Kidney (tissue), 14 donors: Measurements from ENCODE around the gene NAT16. TPM values are rescaled to one million over a fixed set of nuclear protein-coding genes. Genes with fewer than 3 reads are reported as not detected.

Experiments
- DNase-seq, 5 donors: peaks; one replicate each; pipeline ENCODE4 v3.0.0-alpha.2; 2013 to 2020
- FAIRE-seq: peaks from 2 replicates; lab custom pipeline; 2012; peaks lifted over from hg19 to GRCh38; lab: Jason Lieb, UNC
- H3K27ac ChIP-seq, 2 donors: one replicate each; pipeline ENCODE4 v1.7.0; 2013; ENCODE audit warnings: low read depth in 2 of 2, low read length in 2 of 2, inconsistent platforms in 1 of 2
- H3K27me3 ChIP-seq: one replicate; pipeline ENCODE4 v1.7.1; 2013; ENCODE audit warnings: low read length, inconsistent platforms; ENCODE audit not compliant: control insufficient read depth, insufficient read depth
- H3K36me3 ChIP-seq, 3 donors: one replicate each; pipeline versions ENCODE4 v1.7.0 to v1.7.1; 2013; ENCODE audit warnings: low read length in 3 of 3, control low read depth in 1 of 3, inconsistent platforms in 1 of 3; ENCODE audit not compliant: insufficient read depth in 3 of 3, control insufficient read depth in 2 of 3
- H3K4me1 ChIP-seq, 3 donors: one replicate each; pipeline versions ENCODE4 v1.7.0 to v1.7.1; 2013; ENCODE audit warnings: low read length in 3 of 3, inconsistent platforms in 1 of 3, low read depth in 1 of 3; ENCODE audit not compliant: control insufficient read depth in 2 of 3, insufficient read depth in 2 of 3
- H3K4me3 ChIP-seq, 3 donors: one replicate each; pipeline versions ENCODE4 v1.7.0 to v1.8.1; 2013; ENCODE audit warnings: low read length in 3 of 3, control low read depth in 1 of 3, inconsistent platforms in 1 of 3
- H3K9ac ChIP-seq, 3 donors: one replicate each; pipeline versions ENCODE4 v1.7.0 to v1.7.1; 2013; ENCODE audit warnings: low read length in 3 of 3, control low read depth in 1 of 3, inconsistent platforms in 1 of 3
- H3K9me3 ChIP-seq, 3 donors: one replicate each; pipeline versions ENCODE4 v1.7.0 to v1.7.1; 2013; ENCODE audit warnings: low read length in 3 of 3, control low read depth in 1 of 3, inconsistent platforms in 1 of 3; ENCODE audit not compliant: control insufficient read depth in 2 of 3, insufficient read depth in 1 of 3
- intact Hi-C: fragments of 100-400 bp; cut with DNase I; formaldehyde crosslinking; loops from one replicate; pipeline ENCODE4 v1.11.1; 2022
- polyA plus RNA-seq: library from polyadenylated mRNA; stranded (reverse); fragments of 350-450 nt; fragmentation: Illumina TruSeq; extraction: RNeasy Lipid Tissue Mini Kit (QIAGEN cat#74804); gene quantifications from one replicate; pipeline ENCODE4 v1.2.3, GENCODE V29; 2014; ENCODE audit warnings: low read depth, low replicate concordance; ENCODE audit not compliant: insufficient read depth
- total RNA-seq: library from RNA; stranded (reverse); fragmentation: NEBNext Ultra II Directional; extraction: Animal tissue kit (Norgen Biotek cat#: 25700); gene quantifications from one replicate; pipeline ENCODE4 v1.2.1, GENCODE V29; 2021
- TF ChIP-seq, protein P1 (sequence below): IDR thresholded peaks from 3 replicates; pipeline ENCODE4 v1.5.1; 2012; ENCODE audit warnings: mild to moderate bottlenecking, moderate library complexity, borderline replicate concordance; ENCODE audit not compliant: insufficient read depth; ENCODE audit errors: extremely low read depth
- donor health status: control.
- donor health status: control.
- donor health status: control.
- donor health status: control.
- donor health status: control.
- donor health status: DM: yes; HTN: yes; CAD: no.
- donor health status: Normal renal cell carcinoma (clear cell type).

NAT16 gene
- total and polyA plus RNA-seq, 2 donors from 2014 or later: not detected

DNA sequence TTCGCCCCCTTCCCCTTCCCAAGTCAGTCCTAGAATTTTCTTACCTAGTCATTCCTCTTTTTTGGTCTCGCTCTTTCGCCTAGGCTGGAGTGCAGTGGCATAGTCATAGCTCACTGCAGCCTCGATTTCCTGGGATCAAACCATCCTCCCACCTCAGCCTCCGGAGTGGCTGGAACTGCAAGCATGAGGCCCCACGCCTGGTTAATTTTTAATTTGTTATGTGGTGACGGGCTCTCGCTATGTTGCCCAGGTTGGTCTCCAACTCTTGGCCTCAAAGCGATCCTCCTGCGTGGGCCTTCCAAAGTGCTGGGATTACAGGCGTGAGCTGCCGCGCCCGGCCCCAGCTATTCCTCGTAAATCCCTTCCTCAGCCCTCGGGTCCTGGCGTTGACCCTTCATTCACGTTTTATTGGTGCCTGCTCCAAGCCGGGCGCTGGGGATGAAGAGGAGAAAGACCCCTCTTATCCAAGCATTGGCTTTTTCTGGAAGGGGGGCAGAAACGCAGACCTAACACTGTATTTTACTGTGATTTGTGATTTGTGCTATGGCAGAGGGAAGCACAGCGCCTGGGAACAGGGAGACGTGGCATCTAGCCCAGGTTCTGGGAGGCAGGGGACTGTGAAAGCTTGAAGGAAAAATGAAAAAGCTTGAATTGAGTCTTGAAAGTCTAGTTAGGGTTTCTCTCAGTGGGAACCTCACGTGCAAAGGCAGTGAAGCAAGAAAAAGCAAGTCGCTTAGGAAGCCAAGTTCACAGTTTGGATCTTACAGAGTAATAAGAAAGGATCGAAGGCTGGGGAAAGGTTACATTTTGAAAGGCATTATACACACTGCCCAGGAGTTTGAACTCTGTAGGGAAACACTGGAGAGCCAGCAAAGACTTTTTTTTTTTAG is 38.4 kb upstream of the NAT16 start:
- intact Hi-C loops: no loop called here
- DNase-seq: peak in 2 of 5 donors; percentile 35 to 44

GRCh38 chr7:101217388-101218235 is 37.5 kb upstream of the NAT16 start, which contains the start of the genes PLOD3 and ZNHIT1:
Gene PLOD3 (minus strand): TSS chr7:101217581. CDS start chr7:101217274, 307 bp downstream.
Gene ZNHIT1 (plus strand): TSS chr7:101218165. CDS start chr7:101218196, 31 bp downstream.
- Histone ChIP-seq H3K4me3 (peak within 1 kb of the TSS; percentile 84 to 98 (median 98)), H3K4me1 (peaks cover 0 to 23% (median 6%) of the 10 kb centered on the region in 3 donors), H3K27me3 (no peaks in the 10 kb centered on the region), H3K9ac (peak within 1 kb of the TSS; percentile 72 to 93 (median 89)), H3K27ac (peak within 1 kb of the TSS; percentile 97 to 99), H3K36me3 (no peaks in the 10 kb centered on the region), H3K9me3 (no peaks in the 10 kb centered on the region)
- TF ChIP-seq, protein P1, sequence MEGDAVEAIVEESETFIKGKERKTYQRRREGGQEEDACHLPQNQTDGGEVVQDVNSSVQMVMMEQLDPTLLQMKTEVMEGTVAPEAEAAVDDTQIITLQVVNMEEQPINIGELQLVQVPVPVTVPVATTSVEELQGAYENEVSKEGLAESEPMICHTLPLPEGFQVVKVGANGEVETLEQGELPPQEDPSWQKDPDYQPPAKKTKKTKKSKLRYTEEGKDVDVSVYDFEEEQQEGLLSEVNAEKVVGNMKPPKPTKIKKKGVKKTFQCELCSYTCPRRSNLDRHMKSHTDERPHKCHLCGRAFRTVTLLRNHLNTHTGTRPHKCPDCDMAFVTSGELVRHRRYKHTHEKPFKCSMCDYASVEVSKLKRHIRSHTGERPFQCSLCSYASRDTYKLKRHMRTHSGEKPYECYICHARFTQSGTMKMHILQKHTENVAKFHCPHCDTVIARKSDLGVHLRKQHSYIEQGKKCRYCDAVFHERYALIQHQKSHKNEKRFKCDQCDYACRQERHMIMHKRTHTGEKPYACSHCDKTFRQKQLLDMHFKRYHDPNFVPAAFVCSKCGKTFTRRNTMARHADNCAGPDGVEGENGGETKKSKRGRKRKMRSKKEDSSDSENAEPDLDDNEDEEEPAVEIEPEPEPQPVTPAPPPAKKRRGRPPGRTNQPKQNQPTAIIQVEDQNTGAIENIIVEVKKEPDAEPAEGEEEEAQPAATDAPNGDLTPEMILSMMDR: no peak
- intact Hi-C loops: no loop called here
- DNase-seq (peak; percentile 97 to 100 (median 98)), FAIRE-seq (peak; percentile 90)

More for the DNA sequence above, 38.4 kb upstream of the NAT16 start:
- peak overlapping the region; percentile 71 to 82 (median 72) for H3K9ac ChIP-seq
- TF ChIP-seq, protein P1: no peak
- H3K4me1 ChIP-seq: peaks cover 0 to 23% (median 6%) of the 10 kb centered on the region in 3 donors
- H3K9me3 ChIP-seq: no peaks in the 10 kb centered on the region
- H3K4me3 ChIP-seq: peak overlapping the region; percentile 84 to 98 (median 98)
- no peaks in the 10 kb centered on the region for H3K27me3 ChIP-seq
- FAIRE-seq: no peak
- H3K36me3 ChIP-seq: peaks cover 0 to 3% (median 0%) of the 10 kb centered on the region in 3 donors
- H3K27ac ChIP-seq: peak overlapping the region; percentile 65 to 99

DNA sequence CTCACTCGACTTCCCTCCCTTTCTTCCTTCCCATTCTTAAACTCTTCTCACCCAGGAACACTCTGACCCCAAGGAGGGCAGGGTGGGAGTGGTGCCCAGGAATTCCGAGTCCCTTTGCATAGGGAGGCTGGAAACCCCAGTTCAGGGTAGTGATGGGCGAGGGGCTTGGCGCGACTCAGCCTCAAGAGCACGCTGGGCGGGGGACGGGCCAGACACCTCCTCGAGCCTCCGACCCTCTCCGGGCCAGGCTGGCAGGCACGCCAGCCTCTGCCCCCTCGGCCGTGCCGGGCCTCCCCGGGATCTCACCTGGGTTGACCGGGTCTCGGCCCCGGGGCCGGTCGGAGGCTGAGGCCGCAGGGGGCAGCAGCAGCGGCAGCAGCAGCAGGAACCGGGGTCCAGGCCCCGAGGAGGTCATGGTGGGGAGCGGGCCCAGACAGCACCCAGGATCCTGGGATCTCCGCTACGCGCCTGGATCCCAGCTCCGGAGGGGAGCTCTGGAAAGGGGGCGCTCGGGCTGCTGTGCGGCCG is 36.8 kb upstream of the NAT16 start:
- FAIRE-seq (no peak), DNase-seq (peak in 3 of 5 donors; percentile 28 to 74 (median 46))
- Histone ChIP-seq H3K27me3 (no peaks in the 10 kb centered on the region), H3K36me3 (peaks cover 0 to 1% (median 0%) of the 10 kb centered on the region in 3 donors), H3K27ac (peak overlapping the region; percentile 97 to 99), H3K4me3 (peak overlapping the region; percentile 34 to 98 (median 98)), H3K4me1 (peaks cover 0 to 23% (median 6%) of the 10 kb centered on the region in 3 donors), H3K9ac (peak overlapping the region; percentile 13 to 80 (median 58)), H3K9me3 (no peaks in the 10 kb centered on the region)
- intact Hi-C loops: no loop called here
- TF ChIP-seq, protein P1: no peak
